DMS114 treated with DMSO at 0.1 percent for 48 hours (cell line): ENCODE data around the gene PBX1.

Experiments used
- DNase-seq: peaks from one replicate; lab custom pipeline; 2025; ENCODE audit not compliant: unreplicated experiment; lab: John Stamatoyannopoulos, UW

Gene PBX1

GRCh38 chr1:164664127-164664526 is 105.1 kb downstream of the PBX1 start:
- no peak for DNase-seq

GRCh38 chr1:164667001-164667400 is 108.0 kb downstream of the PBX1 start:
- no peak for DNase-seq

GRCh38 chr1:164667600-164667999 is 108.6 kb downstream of the PBX1 start:
- no peak for DNase-seq

GRCh38 chr1:164668491-164669400 is 109.8 kb downstream of the PBX1 start:
- no peak for DNase-seq

GRCh38 chr1:164670026-164670425 is 111.0 kb downstream of the PBX1 start:
- no peak for DNase-seq

- DNase-seq = no peak
These were observed 111.8 kb downstream of the PBX1 start for GRCh38 chr1:164670786-164671185.

- no peak for DNase-seq
These were observed 112.5 kb downstream of the PBX1 start for GRCh38 chr1:164671323-164671965.

- DNase-seq = no peak
These were observed 113.1 kb downstream of the PBX1 start for GRCh38 chr1:164671966-164672571.

GRCh38 chr1:164672588-164672987 is 113.6 kb downstream of the PBX1 start:
- DNase-seq = no peak

GRCh38 chr1:164673584-164674214 is 114.7 kb downstream of the PBX1 start:
- no peak for DNase-seq

GRCh38 chr1:164675342-164675904 is 116.4 kb downstream of the PBX1 start:
- no peak for DNase-seq

- no peak for DNase-seq
These were observed 119.2 kb downstream of the PBX1 start for GRCh38 chr1:164678136-164678700.

- DNase-seq = no peak
These were observed 123.6 kb downstream of the PBX1 start for GRCh38 chr1:164682570-164682969.

- DNase-seq = no peak
These were observed 124.3 kb downstream of the PBX1 start for GRCh38 chr1:164683235-164683634.

GRCh38 chr1:164685266-164686035 is 126.5 kb downstream of the PBX1 start:
- DNase-seq = no peak

- no peak for DNase-seq
These were observed 128.8 kb downstream of the PBX1 start for GRCh38 chr1:164687777-164688176.

- DNase-seq = no peak
These were observed 129.8 kb downstream of the PBX1 start for GRCh38 chr1:164688791-164689190.

- no peak for DNase-seq
These were observed 130.9 kb downstream of the PBX1 start for GRCh38 chr1:164689672-164690511.

GRCh38 chr1:164692420-164692819 is 133.4 kb downstream of the PBX1 start:
- no peak for DNase-seq
